ENCODE data around the gene MYO1B.

MYO1B gene

DNA sequence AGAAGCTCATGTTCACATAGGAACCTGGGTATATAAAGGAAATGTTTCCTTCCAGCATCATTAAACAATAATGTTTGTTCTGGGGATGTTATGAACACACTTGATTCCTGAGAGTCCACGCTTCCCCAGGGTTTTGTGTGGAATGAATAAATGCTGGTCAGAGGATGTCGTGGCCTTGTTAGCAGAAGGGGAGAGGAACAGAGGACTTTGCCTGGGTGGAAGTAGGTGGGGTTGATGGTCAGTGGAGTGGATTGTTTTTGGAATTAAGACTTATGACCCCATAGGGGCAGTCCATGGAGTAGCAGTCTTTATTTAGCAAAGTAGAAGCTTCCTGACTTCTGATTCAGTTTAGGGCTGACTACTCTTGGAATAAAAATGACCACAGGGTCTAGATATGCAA, 139.6 kb downstream of the MYO1B start:
- TF ChIP-seq FOXP2 (optimal IDR thresholded peaks at IDR 0.05; ENCODE audit: borderline replicate concordance, extremely low read depth, extremely low read length, insufficient read depth) (no peak), SIN3A (IDR thresholded peaks at IDR 0.05; ENCODE audit: borderline replicate concordance, insufficient read depth, low read length) (no peak), POLR2AphosphoS5 (IDR thresholded peaks at IDR 0.05; ENCODE audit: low read depth, low read length) (no peak), TAF1 (IDR thresholded peaks at IDR 0.05; ENCODE audit: borderline replicate concordance, insufficient read depth, low read length) (no peak)
- TF ChIP-seq, protein P1, sequence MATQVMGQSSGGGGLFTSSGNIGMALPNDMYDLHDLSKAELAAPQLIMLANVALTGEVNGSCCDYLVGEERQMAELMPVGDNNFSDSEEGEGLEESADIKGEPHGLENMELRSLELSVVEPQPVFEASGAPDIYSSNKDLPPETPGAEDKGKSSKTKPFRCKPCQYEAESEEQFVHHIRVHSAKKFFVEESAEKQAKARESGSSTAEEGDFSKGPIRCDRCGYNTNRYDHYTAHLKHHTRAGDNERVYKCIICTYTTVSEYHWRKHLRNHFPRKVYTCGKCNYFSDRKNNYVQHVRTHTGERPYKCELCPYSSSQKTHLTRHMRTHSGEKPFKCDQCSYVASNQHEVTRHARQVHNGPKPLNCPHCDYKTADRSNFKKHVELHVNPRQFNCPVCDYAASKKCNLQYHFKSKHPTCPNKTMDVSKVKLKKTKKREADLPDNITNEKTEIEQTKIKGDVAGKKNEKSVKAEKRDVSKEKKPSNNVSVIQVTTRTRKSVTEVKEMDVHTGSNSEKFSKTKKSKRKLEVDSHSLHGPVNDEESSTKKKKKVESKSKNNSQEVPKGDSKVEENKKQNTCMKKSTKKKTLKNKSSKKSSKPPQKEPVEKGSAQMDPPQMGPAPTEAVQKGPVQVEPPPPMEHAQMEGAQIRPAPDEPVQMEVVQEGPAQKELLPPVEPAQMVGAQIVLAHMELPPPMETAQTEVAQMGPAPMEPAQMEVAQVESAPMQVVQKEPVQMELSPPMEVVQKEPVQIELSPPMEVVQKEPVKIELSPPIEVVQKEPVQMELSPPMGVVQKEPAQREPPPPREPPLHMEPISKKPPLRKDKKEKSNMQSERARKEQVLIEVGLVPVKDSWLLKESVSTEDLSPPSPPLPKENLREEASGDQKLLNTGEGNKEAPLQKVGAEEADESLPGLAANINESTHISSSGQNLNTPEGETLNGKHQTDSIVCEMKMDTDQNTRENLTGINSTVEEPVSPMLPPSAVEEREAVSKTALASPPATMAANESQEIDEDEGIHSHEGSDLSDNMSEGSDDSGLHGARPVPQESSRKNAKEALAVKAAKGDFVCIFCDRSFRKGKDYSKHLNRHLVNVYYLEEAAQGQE (IDR thresholded peaks at IDR 0.05; ENCODE audit: insufficient read depth in 1 of 2, low read depth in 2 of 2, low read length in 2 of 2): no peak

GRCh38 chr2:191385416-191386160, 140.4 kb downstream of the MYO1B start:
- no peak for TF ChIP-seq SIN3A (IDR thresholded peaks at IDR 0.05; ENCODE audit: borderline replicate concordance, insufficient read depth, low read length)

GRCh38 chr2:191386938-191387536, 141.8 kb downstream of the MYO1B start:
- TF ChIP-seq POLR2AphosphoS5 (IDR thresholded peaks at IDR 0.05; ENCODE audit: low read depth, low read length) (no peak), FOXP2 (optimal IDR thresholded peaks at IDR 0.05; ENCODE audit: borderline replicate concordance, extremely low read depth, extremely low read length, insufficient read depth) (no peak), TAF1 (IDR thresholded peaks at IDR 0.05; ENCODE audit: borderline replicate concordance, insufficient read depth, low read length) (no peak), SIN3A (IDR thresholded peaks at IDR 0.05; ENCODE audit: borderline replicate concordance, insufficient read depth, low read length) (no peak)
- TF ChIP-seq, protein P1 (IDR thresholded peaks at IDR 0.05; ENCODE audit: insufficient read depth in 1 of 2, low read depth in 2 of 2, low read length in 2 of 2): no peak

DNA sequence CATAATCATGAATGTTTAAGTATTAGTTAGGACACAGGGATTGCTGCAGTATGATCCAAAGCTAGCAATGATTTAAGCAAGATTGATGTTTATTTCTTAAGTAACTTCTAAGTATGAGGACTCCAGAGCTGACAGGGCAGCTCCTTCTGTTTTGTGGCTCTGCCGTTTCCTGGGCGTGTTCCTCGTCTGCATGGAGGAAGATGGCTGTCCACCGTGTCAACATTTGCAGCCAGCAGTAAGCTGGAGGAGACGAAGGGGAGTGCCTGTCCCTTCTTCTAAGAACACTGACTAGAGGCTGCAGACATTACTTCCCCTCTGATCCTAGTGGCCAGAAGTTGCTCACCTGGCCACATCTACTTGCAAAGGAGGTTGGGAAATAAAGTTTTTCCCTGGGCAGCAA, 144.1 kb downstream of the MYO1B start:
- TF ChIP-seq SIN3A (IDR thresholded peaks at IDR 0.05; ENCODE audit: borderline replicate concordance, insufficient read depth, low read length): no peak
- TF ChIP-seq POLR2AphosphoS5 (IDR thresholded peaks at IDR 0.05; ENCODE audit: low read depth, low read length): no peak
- TF ChIP-seq TAF1 (IDR thresholded peaks at IDR 0.05; ENCODE audit: borderline replicate concordance, insufficient read depth, low read length): no peak
- no peak for TF ChIP-seq FOXP2 (optimal IDR thresholded peaks at IDR 0.05; ENCODE audit: borderline replicate concordance, extremely low read depth, extremely low read length, insufficient read depth)
- TF ChIP-seq, protein P1 (IDR thresholded peaks at IDR 0.05; ENCODE audit: insufficient read depth in 1 of 2, low read depth in 2 of 2, low read length in 2 of 2): no peak

- TF ChIP-seq, protein P1 (IDR thresholded peaks at IDR 0.05; ENCODE audit: insufficient read depth in 1 of 2, low read depth in 2 of 2, low read length in 2 of 2): no peak
- TF ChIP-seq SIN3A (IDR thresholded peaks at IDR 0.05; ENCODE audit: borderline replicate concordance, insufficient read depth, low read length) (no peak), POLR2AphosphoS5 (IDR thresholded peaks at IDR 0.05; ENCODE audit: low read depth, low read length) (no peak), FOXP2 (optimal IDR thresholded peaks at IDR 0.05; ENCODE audit: borderline replicate concordance, extremely low read depth, extremely low read length, insufficient read depth) (no peak), TAF1 (IDR thresholded peaks at IDR 0.05; ENCODE audit: borderline replicate concordance, insufficient read depth, low read length) (no peak)
These were observed 146.0 kb downstream of the MYO1B start for GRCh38 chr2:191391171-191391570.
